Stomach (tissue), 4 donors: ENCODE data around the gene AIMP2.

Experiments
- EP300 ChIP-seq: sonication (generic); formaldehyde crosslinking; IDR thresholded peaks from one replicate; pipeline ENCODE4 v1.6.1; 2017; ENCODE audit warnings: antibody characterized with exemption
- TF ChIP-seq, protein P1 (sequence below), 7 experiments: fragments of 450-650 bp in 4 of 7; fragments of 200-600 bp in 3 of 7; sonication (generic) in 3 of 7; IDR thresholded peaks; one replicate each; pipeline ENCODE4 v1.5.1; 2016 to 2019; ENCODE audit warnings: antibody characterized with exemption in 7 of 7, control low read depth in 2 of 7, mild to moderate bottlenecking in 1 of 7

DNA sequence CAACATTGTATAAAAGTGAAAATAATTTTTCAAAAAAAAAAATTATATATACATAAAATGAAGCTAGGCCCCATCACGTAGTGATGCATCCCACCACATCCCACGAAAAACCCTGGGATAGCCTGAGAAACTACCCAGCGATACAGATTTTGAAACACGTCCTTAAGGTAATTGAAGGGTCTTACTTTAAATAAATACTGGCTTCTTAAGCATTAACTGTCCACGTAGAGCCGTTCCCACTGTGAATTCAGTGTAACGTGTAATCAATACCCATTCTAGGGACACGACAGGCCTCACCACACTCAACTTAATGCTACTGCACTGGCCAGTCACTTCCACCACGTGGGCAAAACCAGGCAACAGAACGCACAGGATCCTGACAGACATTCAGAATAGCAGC, 26.1 kb downstream of the AIMP2 start:
- TF ChIP-seq EP300, result no peak
- TF ChIP-seq, protein P1, sequence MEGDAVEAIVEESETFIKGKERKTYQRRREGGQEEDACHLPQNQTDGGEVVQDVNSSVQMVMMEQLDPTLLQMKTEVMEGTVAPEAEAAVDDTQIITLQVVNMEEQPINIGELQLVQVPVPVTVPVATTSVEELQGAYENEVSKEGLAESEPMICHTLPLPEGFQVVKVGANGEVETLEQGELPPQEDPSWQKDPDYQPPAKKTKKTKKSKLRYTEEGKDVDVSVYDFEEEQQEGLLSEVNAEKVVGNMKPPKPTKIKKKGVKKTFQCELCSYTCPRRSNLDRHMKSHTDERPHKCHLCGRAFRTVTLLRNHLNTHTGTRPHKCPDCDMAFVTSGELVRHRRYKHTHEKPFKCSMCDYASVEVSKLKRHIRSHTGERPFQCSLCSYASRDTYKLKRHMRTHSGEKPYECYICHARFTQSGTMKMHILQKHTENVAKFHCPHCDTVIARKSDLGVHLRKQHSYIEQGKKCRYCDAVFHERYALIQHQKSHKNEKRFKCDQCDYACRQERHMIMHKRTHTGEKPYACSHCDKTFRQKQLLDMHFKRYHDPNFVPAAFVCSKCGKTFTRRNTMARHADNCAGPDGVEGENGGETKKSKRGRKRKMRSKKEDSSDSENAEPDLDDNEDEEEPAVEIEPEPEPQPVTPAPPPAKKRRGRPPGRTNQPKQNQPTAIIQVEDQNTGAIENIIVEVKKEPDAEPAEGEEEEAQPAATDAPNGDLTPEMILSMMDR (IDR thresholded peaks at IDR 0.05), result no peak
